ENCODE measurements around the gene LMTK3.
A peak's percentile ranks its signal among the peaks of the same experiment; 100 is the strongest.

Gene LMTK3

DNA sequence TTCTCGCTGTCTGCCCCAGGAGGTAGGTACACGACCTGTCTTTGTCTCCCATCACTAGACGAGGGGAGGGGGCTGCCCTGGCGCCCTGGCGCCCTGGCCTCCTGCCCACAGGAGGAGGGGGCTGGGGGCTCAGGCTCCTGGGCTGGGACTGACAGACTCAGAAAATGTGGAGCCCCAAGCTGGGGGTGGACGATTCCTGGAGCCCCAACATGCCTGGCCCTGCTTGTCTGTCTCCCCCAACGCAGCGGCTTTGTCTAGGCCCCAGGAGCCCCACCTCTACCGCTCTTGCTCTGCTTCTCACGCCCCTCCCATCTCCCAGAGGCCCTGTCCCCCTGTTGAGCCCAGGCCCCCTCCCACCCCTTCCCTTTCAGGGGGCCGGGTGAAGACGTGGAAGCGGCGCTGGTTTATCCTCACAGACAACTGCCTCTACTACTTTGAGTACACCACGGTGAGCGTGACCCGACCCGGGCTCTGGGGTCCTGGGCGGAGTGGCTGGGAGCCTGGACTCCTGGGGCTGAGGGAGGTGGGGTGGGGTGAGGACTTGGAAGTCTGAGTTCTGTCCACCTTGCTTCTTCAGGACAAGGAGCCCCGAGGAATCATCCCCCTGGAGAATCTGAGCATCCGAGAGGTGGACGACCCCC is 33.8 kb downstream of the LMTK3 start:
- no peak overlapping the region for H3K27ac Mint-ChIP-seq
- DNase-seq = no peak
- H3K4me3 Mint-ChIP-seq = no peak overlapping the region
- H3K9me3 Mint-ChIP-seq = no peaks in the 10 kb centered on the region
- peaks cover 21% of the 10 kb centered on the region for H3K4me1 Mint-ChIP-seq
- no peak for ATAC-seq
- H3K27me3 Mint-ChIP-seq = no peaks in the 10 kb centered on the region
- peaks cover 8% of the 10 kb centered on the region for H3K36me3 Mint-ChIP-seq (ENCODE audit: low read depth)

DNA sequence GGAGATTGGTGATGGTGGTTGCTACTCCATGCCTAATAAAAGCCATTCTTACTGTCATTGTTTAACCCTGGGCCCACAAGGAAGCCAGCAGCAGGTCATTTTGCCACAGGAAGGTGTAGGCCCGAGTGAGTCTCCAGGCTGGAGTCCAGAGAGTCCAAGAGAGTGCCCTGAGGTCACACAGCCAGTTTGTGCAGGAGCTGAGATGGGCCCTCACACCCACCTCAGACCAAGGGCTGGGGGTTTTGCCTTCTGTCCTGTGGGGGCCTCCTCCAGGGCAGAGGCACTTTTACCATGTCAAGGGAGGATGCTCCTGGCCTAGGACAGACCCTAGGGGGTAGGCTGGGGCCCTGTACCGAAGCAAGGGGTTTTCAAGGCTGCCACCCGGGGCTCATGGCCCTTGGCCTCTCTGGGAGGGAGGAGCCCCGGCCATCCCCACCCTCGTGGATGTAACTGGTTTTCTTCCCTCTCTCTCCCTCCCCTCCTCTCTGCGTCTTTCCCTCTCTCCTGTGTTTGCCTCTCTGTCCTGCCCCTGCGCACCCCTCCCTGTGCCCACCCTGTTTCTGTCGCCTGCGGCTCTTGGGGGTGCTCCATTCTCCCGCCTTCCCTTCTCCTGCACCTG is 34.5 kb downstream of the LMTK3 start:
- ATAC-seq (no peak), DNase-seq (no peak)
- H3K4me3 Mint-ChIP-seq = no peak overlapping the region
- H3K27me3 Mint-ChIP-seq = no peaks in the 10 kb centered on the region
- H3K36me3 Mint-ChIP-seq (ENCODE audit: low read depth) = peaks cover 8% of the 10 kb centered on the region
- H3K27ac Mint-ChIP-seq = no peak overlapping the region
- H3K4me1 Mint-ChIP-seq = peaks cover 20% of the 10 kb centered on the region
- no peaks in the 10 kb centered on the region for H3K9me3 Mint-ChIP-seq

- H3K4me3 Mint-ChIP-seq = no peak overlapping the region
- H3K36me3 Mint-ChIP-seq (ENCODE audit: low read depth) = peaks cover 11% of the 10 kb centered on the region
- peaks cover 12% of the 10 kb centered on the region for H3K4me1 Mint-ChIP-seq
- no peaks in the 10 kb centered on the region for H3K9me3 Mint-ChIP-seq
- no peaks in the 10 kb centered on the region for H3K27me3 Mint-ChIP-seq
- no peak for ATAC-seq
- DNase-seq = no peak
- H3K27ac Mint-ChIP-seq = no peak overlapping the region
Observed at GRCh38 chr19:48476176-48476575, 35.5 kb downstream of the LMTK3 start.

DNA sequence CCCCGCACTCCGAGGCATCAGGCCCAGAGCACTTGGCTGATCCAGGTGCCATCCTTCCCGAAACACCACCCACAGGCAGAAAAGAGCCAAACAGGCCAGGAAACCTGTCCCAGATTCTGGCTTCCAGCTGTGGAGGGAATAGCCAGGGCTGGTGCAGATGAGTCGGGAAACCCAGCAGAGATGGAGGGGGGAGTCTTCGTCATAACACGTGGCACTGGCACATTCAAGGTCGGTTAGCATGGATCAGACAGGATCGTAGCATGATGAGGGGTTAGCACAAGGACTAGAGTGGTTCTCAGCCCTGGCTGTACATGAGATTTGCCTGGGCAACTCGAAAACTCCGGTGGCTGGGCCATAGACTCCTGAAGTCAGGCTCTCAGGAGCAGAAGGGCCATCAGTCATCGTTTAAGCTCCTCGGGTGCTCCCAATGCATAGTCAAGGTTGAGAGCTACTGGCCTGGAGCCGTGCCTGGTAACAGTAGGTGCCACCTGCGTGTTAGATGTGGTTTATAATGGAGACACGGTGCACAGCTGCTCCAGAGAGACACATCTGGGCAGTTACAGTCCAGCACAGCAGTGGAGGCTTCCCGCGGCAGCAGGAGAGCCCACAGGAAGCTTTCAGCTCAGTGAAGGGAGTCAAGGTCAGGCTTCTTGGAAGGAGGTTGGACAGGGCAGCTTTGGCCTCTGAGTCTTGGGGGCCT is 36.1 kb downstream of the LMTK3 start:
- no peaks in the 10 kb centered on the region for H3K27me3 Mint-ChIP-seq
- H3K27ac Mint-ChIP-seq = no peak overlapping the region
- ATAC-seq (no peak), DNase-seq (no peak)
- H3K4me1 Mint-ChIP-seq = peaks cover 5% of the 10 kb centered on the region
- no peak overlapping the region for H3K4me3 Mint-ChIP-seq
- peaks cover 11% of the 10 kb centered on the region for H3K36me3 Mint-ChIP-seq (ENCODE audit: low read depth)
- H3K9me3 Mint-ChIP-seq = no peaks in the 10 kb centered on the region

GRCh38 chr19:48474084-48474592 is 37.5 kb downstream of the LMTK3 start:
- Mint-ChIP-seq H3K4me3 (no peak overlapping the region), H3K27me3 (no peaks in the 10 kb centered on the region), H3K27ac (no peak overlapping the region), H3K4me1 (peaks cover 3% of the 10 kb centered on the region), H3K9me3 (no peaks in the 10 kb centered on the region), H3K36me3 (ENCODE audit: low read depth) (peaks cover 9% of the 10 kb centered on the region)
- ATAC-seq (no peak), DNase-seq (no peak)

GRCh38 chr19:48473161-48473966 is 38.3 kb downstream of the LMTK3 start:
- Mint-ChIP-seq H3K36me3 (ENCODE audit: low read depth) (peaks cover 9% of the 10 kb centered on the region), H3K27ac (no peak overlapping the region)

GRCh38 chr19:48471836-48472235 is 39.8 kb downstream of the LMTK3 start:
- Mint-ChIP-seq H3K27me3 (no peaks in the 10 kb centered on the region), H3K4me1 (peaks cover 13% of the 10 kb centered on the region), H3K9me3 (no peaks in the 10 kb centered on the region), H3K36me3 (ENCODE audit: low read depth) (peaks cover 9% of the 10 kb centered on the region), H3K27ac (no peak overlapping the region), H3K4me3 (no peak overlapping the region)
- no peak for ATAC-seq
- no peak for DNase-seq

More at GRCh38 chr19:48473161-48473966, 38.3 kb downstream of the LMTK3 start:
- Mint-ChIP-seq H3K9me3 (no peaks in the 10 kb centered on the region), H3K4me3 (no peak overlapping the region), H3K4me1 (peaks cover 6% of the 10 kb centered on the region), H3K27me3 (no peaks in the 10 kb centered on the region)
- DNase-seq (no peak), ATAC-seq (no peak)

- H3K9me3 Mint-ChIP-seq = no peaks in the 10 kb centered on the region
- no peaks in the 10 kb centered on the region for H3K27me3 Mint-ChIP-seq
- DNase-seq (no peak), ATAC-seq (no peak)
- peak overlapping the region; percentile 86 for H3K4me3 Mint-ChIP-seq
- peaks cover 13% of the 10 kb centered on the region for H3K4me1 Mint-ChIP-seq
- H3K27ac Mint-ChIP-seq = no peak overlapping the region
- peaks cover 9% of the 10 kb centered on the region for H3K36me3 Mint-ChIP-seq (ENCODE audit: low read depth)
Observed at GRCh38 chr19:48470856-48471255, 40.8 kb downstream of the LMTK3 start.

GRCh38 chr19:48469934-48470680 is 41.5 kb downstream of the LMTK3 start:
- H3K27me3 Mint-ChIP-seq = no peaks in the 10 kb centered on the region
- no peaks in the 10 kb centered on the region for H3K9me3 Mint-ChIP-seq
- H3K36me3 Mint-ChIP-seq (ENCODE audit: low read depth) = peaks cover 5% of the 10 kb centered on the region
- ATAC-seq (no peak), DNase-seq (no peak)
- no peak overlapping the region for H3K27ac Mint-ChIP-seq
- peaks cover 13% of the 10 kb centered on the region for H3K4me1 Mint-ChIP-seq
- peak overlapping the region; percentile 86 for H3K4me3 Mint-ChIP-seq

DNA sequence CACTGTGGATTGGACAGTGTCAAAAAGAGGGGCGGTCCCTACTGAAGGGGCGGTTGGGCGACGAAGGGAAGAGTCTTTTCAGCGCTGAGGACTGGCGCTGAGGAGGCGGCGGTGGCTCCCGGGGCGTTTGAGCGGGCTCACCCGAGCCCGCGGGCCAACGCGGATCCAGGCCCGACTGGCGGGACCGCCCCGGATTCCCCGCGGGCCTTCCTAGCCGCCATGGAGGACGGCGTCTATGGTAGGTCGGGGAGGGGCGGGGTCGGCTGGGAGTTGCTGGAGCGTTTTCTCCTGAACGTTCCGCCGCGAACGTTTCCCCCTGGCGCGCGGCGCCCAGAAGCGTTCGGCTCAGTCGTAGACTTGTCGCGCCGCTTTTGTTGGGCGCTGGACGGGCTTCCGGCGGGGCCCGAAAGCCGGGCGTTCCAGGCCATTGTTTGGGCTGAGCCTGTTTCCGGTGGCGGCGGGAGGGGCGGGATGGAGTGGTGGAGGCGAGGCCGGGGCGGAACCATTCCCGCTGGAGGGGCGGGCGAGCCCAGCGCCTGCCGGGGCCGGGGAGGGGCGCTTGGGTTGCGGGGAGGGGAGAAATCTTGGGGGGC is 42.2 kb downstream of the LMTK3 start, which contains the start of gene CYTH2:
Gene CYTH2, plus strand, starts transcription at position 81 of the 593 bp plus-strand sequence. Its CDS starts 139 bp downstream, at position 220.
- Mint-ChIP-seq H3K9me3 (no peaks in the 10 kb centered on the region), H3K4me3 (peak within 1 kb of the TSS; percentile 86), H3K36me3 (ENCODE audit: low read depth) (peaks cover 5% of the 10 kb centered on the region), H3K4me1 (peaks cover 13% of the 10 kb centered on the region), H3K27ac (peak within 1 kb of the TSS; percentile 90), H3K27me3 (no peaks in the 10 kb centered on the region)
- ATAC-seq (peak; percentile 28), DNase-seq (peak; percentile 85)

GRCh38 chr19:48468772-48469288 is 42.8 kb downstream of the LMTK3 start:
- Mint-ChIP-seq H3K27me3 (no peaks in the 10 kb centered on the region), H3K4me1 (peaks cover 13% of the 10 kb centered on the region), H3K4me3 (peak overlapping the region; percentile 86), H3K36me3 (ENCODE audit: low read depth) (peaks cover 3% of the 10 kb centered on the region), H3K27ac (peak overlapping the region; percentile 90), H3K9me3 (no peaks in the 10 kb centered on the region)
- DNase-seq (peak; percentile 98), ATAC-seq (peak; percentile 94)

GRCh38 chr19:48466561-48467325 is 44.9 kb downstream of the LMTK3 start:
- H3K9me3 Mint-ChIP-seq = no peaks in the 10 kb centered on the region
- H3K4me3 Mint-ChIP-seq = no peak overlapping the region
- H3K4me1 Mint-ChIP-seq = peaks cover 13% of the 10 kb centered on the region
- no peak overlapping the region for H3K27ac Mint-ChIP-seq
- no peaks in the 10 kb centered on the region for H3K27me3 Mint-ChIP-seq
- H3K36me3 Mint-ChIP-seq (ENCODE audit: low read depth) = peaks cover 2% of the 10 kb centered on the region
- ATAC-seq = no peak
- no peak for DNase-seq

DNA sequence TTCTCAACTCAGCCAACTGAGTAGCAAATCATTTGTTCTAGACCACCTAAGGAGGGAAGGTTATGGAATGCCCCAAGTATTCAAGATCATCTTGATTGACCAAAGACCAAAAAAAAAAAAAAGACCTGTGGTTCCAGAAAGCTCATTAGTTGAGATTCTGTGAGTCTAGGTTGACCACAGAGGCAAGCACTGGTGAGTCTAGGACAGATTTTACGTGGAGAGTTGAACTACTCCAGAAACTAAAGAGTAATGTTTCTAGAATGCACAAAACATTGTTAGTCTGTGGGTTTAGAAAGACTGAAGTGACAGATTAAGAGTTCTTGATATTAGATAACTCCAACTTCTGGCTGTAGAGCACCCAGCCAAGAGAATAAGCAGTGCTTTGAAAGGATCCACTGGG is 46.4 kb downstream of the LMTK3 start:
- H3K27me3 Mint-ChIP-seq = no peaks in the 10 kb centered on the region
- DNase-seq (no peak), ATAC-seq (no peak)
- H3K4me3 Mint-ChIP-seq = no peak overlapping the region
- H3K9me3 Mint-ChIP-seq = no peaks in the 10 kb centered on the region
- peaks cover 6% of the 10 kb centered on the region for H3K36me3 Mint-ChIP-seq (ENCODE audit: low read depth)
- H3K27ac Mint-ChIP-seq = no peak overlapping the region
- peaks cover 13% of the 10 kb centered on the region for H3K4me1 Mint-ChIP-seq
